ENCODE data around the gene CDK7.

DNA sequence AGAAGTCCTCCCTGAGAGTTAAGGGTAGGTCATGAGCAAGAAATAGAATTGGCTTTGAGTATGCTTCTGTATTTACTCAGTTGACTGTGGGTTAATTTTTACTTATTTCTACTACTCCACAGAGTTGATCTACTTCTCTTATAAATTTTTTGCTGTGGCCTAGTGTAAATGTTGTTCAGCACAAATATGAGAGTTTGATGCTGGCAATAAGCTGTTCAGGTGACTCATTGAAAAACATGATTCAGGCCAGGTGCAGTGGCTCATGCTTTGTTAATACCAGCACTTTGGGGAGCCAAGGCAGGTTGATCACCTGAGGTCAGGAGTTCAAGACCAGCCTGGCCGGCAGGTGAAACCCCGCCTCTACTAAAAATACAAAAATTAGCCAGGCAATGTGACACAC is 4.5 kb upstream of the CDK7 start:
- TF ChIP-seq, protein P1, sequence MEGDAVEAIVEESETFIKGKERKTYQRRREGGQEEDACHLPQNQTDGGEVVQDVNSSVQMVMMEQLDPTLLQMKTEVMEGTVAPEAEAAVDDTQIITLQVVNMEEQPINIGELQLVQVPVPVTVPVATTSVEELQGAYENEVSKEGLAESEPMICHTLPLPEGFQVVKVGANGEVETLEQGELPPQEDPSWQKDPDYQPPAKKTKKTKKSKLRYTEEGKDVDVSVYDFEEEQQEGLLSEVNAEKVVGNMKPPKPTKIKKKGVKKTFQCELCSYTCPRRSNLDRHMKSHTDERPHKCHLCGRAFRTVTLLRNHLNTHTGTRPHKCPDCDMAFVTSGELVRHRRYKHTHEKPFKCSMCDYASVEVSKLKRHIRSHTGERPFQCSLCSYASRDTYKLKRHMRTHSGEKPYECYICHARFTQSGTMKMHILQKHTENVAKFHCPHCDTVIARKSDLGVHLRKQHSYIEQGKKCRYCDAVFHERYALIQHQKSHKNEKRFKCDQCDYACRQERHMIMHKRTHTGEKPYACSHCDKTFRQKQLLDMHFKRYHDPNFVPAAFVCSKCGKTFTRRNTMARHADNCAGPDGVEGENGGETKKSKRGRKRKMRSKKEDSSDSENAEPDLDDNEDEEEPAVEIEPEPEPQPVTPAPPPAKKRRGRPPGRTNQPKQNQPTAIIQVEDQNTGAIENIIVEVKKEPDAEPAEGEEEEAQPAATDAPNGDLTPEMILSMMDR (IDR thresholded peaks at IDR 0.05), result no peak
- no peak for TF ChIP-seq SMC3 (IDR thresholded peaks at IDR 0.05; ENCODE audit: low read depth, low read length)
- no peak for TF ChIP-seq POLR2AphosphoS5 (IDR thresholded peaks at IDR 0.05; ENCODE audit: low read depth, low read length)
- TF ChIP-seq NFIC (IDR thresholded peaks at IDR 0.05; ENCODE audit: borderline replicate concordance), result no peak
- TF ChIP-seq, protein P2, sequence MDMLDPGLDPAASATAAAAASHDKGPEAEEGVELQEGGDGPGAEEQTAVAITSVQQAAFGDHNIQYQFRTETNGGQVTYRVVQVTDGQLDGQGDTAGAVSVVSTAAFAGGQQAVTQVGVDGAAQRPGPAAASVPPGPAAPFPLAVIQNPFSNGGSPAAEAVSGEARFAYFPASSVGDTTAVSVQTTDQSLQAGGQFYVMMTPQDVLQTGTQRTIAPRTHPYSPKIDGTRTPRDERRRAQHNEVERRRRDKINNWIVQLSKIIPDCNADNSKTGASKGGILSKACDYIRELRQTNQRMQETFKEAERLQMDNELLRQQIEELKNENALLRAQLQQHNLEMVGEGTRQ (IDR thresholded peaks at IDR 0.05; ENCODE audit: borderline replicate concordance, low read depth, low read length), result no peak
- no peak for TF ChIP-seq JUND (IDR thresholded peaks at IDR 0.05)

Measured in SK-N-SH (cell line).